Loucy (cell line): ENCODE measurements around the gene HMCN1.

ENCODE experiments used
- H2AFZ ChIP-seq: fragments of 200-600 bp; sonication (generic); 2 replicates; pipeline ENCODE4 v1.6.0; 2016; ENCODE audit warnings: antibody characterized with exemption, mild to moderate bottlenecking, low read length, moderate library complexity
- H3F3A ChIP-seq: fragments of 200-600 bp; 2 replicates; pipeline ENCODE4 v1.6.0; 2016; ENCODE audit warnings: antibody characterized with exemption, low read depth, mild to moderate bottlenecking
- H3K27me3 ChIP-seq: fragments of 200-600 bp; sonication (generic); 2 replicates; pipeline ENCODE4 v1.6.1; 2014; ENCODE audit warnings: low read length, mild to moderate bottlenecking; ENCODE audit not compliant: insufficient read depth, poor library complexity, severe bottlenecking
- H3K36me3 ChIP-seq: fragments of 200-600 bp; sonication (generic); 2 replicates; pipeline ENCODE4 v1.6.1; 2016; ENCODE audit warnings: low read length; ENCODE audit not compliant: insufficient read depth
- H3K4me1 ChIP-seq: fragments of 200-600 bp; sonication (generic); 2 replicates; pipeline ENCODE4 v1.5.1; 2014; ENCODE audit warnings: low read length, mild to moderate bottlenecking; ENCODE audit not compliant: insufficient read depth, poor library complexity, severe bottlenecking
- H3K4me2 ChIP-seq: fragments of 200-600 bp; sonication (generic); 2 replicates; pipeline ENCODE4 v1.6.0; 2014; ENCODE audit warnings: antibody characterized with exemption, low read length, low read depth, mild to moderate bottlenecking; ENCODE audit not compliant: poor library complexity, severe bottlenecking
- H3K4me3 ChIP-seq: fragments of 200-600 bp; sonication (generic); 2 replicates; pipeline ENCODE4 v1.5.1; 2014; ENCODE audit warnings: low read length, mild to moderate bottlenecking, mixed read lengths; ENCODE audit not compliant: poor library complexity, severe bottlenecking
- H3K79me2 ChIP-seq: fragments of 200-600 bp; sonication (generic); 2 replicates; pipeline ENCODE4 v1.6.1; 2014; ENCODE audit warnings: low read length; ENCODE audit not compliant: insufficient read depth
- H3K9ac ChIP-seq: fragments of 200-600 bp; sonication (generic); 2 replicates; pipeline ENCODE4 v1.6.0; 2014; ENCODE audit warnings: mild to moderate bottlenecking, low read depth, low read length, moderate library complexity; ENCODE audit not compliant: poor library complexity, severe bottlenecking
- H3K9me2 ChIP-seq: fragments of 200-600 bp; sonication (generic); replicated peaks from 2 replicates; pipeline ENCODE4 v1.6.1; 2016; ENCODE audit warnings: low read depth, low read length, mixed read lengths
- H3K9me3 ChIP-seq: fragments of 200-600 bp; sonication (generic); 2 replicates; pipeline ENCODE4 v1.6.1; 2014; ENCODE audit warnings: mild to moderate bottlenecking, antibody characterized with exemption, low read length, low read depth; ENCODE audit not compliant: insufficient read depth
- H4K20me1 ChIP-seq: fragments of 200-600 bp; sonication (generic); 2 replicates; pipeline ENCODE4 v1.6.0; 2014; ENCODE audit warnings: antibody characterized with exemption, low read length, mild to moderate bottlenecking; ENCODE audit not compliant: insufficient read depth, poor library complexity, severe bottlenecking
- CTCF ChIP-seq: fragments of 200-600 bp; sonication (generic); conservative IDR thresholded peaks from 2 replicates; pipeline ENCODE4 v1.5.1; 2014; ENCODE audit warnings: mild to moderate bottlenecking, antibody characterized with exemption, low read length
- EZH2phosphoT487 ChIP-seq: fragments of 200-600 bp; IDR thresholded peaks from 2 replicates; pipeline ENCODE4 v1.6.1; 2018; ENCODE audit warnings: antibody characterized with exemption, mild to moderate bottlenecking, moderate library complexity, borderline replicate concordance

Gene HMCN1

GRCh38 chr1:185733818-185734735, at the start of gene HMCN1:
Gene HMCN1 (plus strand): TSS chr1:185734391. CDS start chr1:185734780, 389 bp downstream.
- Histone ChIP-seq H3K36me3 (no peaks in the 10 kb centered on the region), H3K9me2 (no peaks in the 10 kb centered on the region), H3K9ac (no peak within 1 kb of the TSS), H3K4me1 (no peaks in the 10 kb centered on the region), H3K79me2 (no peaks in the 10 kb centered on the region), H3K27me3 (no peaks in the 10 kb centered on the region), H4K20me1 (no peaks in the 10 kb centered on the region), H2AFZ (peak within 1 kb of the TSS; percentile 75; the same call in 1 of the 2 replicates), H3K4me2 (peak within 1 kb of the TSS; percentile 37), H3F3A (no peaks in the 10 kb centered on the region), H3K4me3 (peak within 1 kb of the TSS; percentile 26), H3K9me3 (no peaks in the 10 kb centered on the region)
- no peak for TF ChIP-seq EZH2phosphoT487
- TF ChIP-seq CTCF, result no peak

GRCh38 chr1:185686821-185687778, 47.1 kb upstream of the HMCN1 start:
- Histone ChIP-seq H3K4me2 (no peak overlapping the region), H3K27me3 (no peaks in the 10 kb centered on the region)

GRCh38 chr1:185690527-185690926, 43.7 kb upstream of the HMCN1 start:
- H3K9me2 ChIP-seq, result no peaks in the 10 kb centered on the region
- no peaks in the 10 kb centered on the region for H3K36me3 ChIP-seq
- no peaks in the 10 kb centered on the region for H3K79me2 ChIP-seq
- H4K20me1 ChIP-seq, result no peaks in the 10 kb centered on the region
- H3K9ac ChIP-seq, result no peak overlapping the region
- H3K4me1 ChIP-seq, result no peaks in the 10 kb centered on the region
- H3K27me3 ChIP-seq, result no peaks in the 10 kb centered on the region
- H2AFZ ChIP-seq, result no peak overlapping the region
- no peak overlapping the region for H3K4me3 ChIP-seq
- no peak overlapping the region for H3K4me2 ChIP-seq
- no peaks in the 10 kb centered on the region for H3K9me3 ChIP-seq
- TF ChIP-seq EZH2phosphoT487, result no peak
- TF ChIP-seq CTCF, result no peak
- no peaks in the 10 kb centered on the region for H3F3A ChIP-seq

More at GRCh38 chr1:185686821-185687778, 47.1 kb upstream of the HMCN1 start:
- Histone ChIP-seq H3K36me3 (no peaks in the 10 kb centered on the region), H3F3A (no peaks in the 10 kb centered on the region), H4K20me1 (no peaks in the 10 kb centered on the region), H3K4me1 (no peaks in the 10 kb centered on the region), H2AFZ (no peak overlapping the region), H3K9ac (no peak overlapping the region), H3K4me3 (no peak overlapping the region), H3K9me3 (no peaks in the 10 kb centered on the region), H3K9me2 (no peaks in the 10 kb centered on the region), H3K79me2 (no peaks in the 10 kb centered on the region)
- no peak for TF ChIP-seq CTCF
